Activated T-cell treated with anti-CD3 and anti-CD28 coated beads, Interleukin-2, amount 50 U/mL, for 72 hours (primary cell): Measurements from ENCODE around the gene MASP2. TPM values are rescaled to one million over a fixed set of nuclear protein-coding genes. Genes with fewer than 3 reads are reported as not detected.
"Not testable (repeated sequence)": the region's sequence is repeated elsewhere in the genome, so short reads cannot be mapped to it uniquely, and the experiment has no call there.

Source experiments
- ATAC-seq, 2 donors: fragments of 150-1000 bp; cut with Tn5 transposase; replicated peaks in 1 of 2; 2 replicates each; pipeline ENCODE4 v1.10.0; 2021; ENCODE audit warnings: moderate library complexity in 2 of 2, mild to moderate bottlenecking in 1 of 2
- DNase-seq, 2 donors: peaks; one replicate each; pipeline ENCODE4 v3.0.0; 2021 to 2022; ENCODE audit warnings: mixed read lengths in 1 of 2
- H3K27ac Mint-ChIP-seq: one replicate; pipeline ENCODE4 v1.8.0; 2022; ENCODE audit warnings: mild to moderate bottlenecking, moderate library complexity, mixed read lengths
- H3K27me3 Mint-ChIP-seq: one replicate; pipeline ENCODE4 v1.8.0; 2022; ENCODE audit warnings: low read depth, mixed read lengths
- H3K36me3 Mint-ChIP-seq, 2 donors: one replicate each; pipeline ENCODE4 v1.8.0; 2022; ENCODE audit warnings: mixed read lengths in 2 of 2, mild to moderate bottlenecking in 1 of 2; ENCODE audit not compliant: insufficient read depth in 2 of 2
- H3K4me1 Mint-ChIP-seq: one replicate; pipeline ENCODE4 v1.8.0; 2022; ENCODE audit warnings: low read depth, mixed read lengths
- H3K4me3 Mint-ChIP-seq, 2 donors: one replicate each; pipeline ENCODE4 v1.8.0; 2022; ENCODE audit warnings: mild to moderate bottlenecking in 2 of 2, mixed read lengths in 2 of 2, moderate library complexity in 2 of 2
- H3K9me3 Mint-ChIP-seq, 2 donors: one replicate each; pipeline ENCODE4 v1.8.0; 2022; ENCODE audit warnings: mixed read lengths in 2 of 2
- total RNA-seq, 2 donors: library from RNA; stranded (reverse); gene quantifications; one replicate each; pipeline ENCODE4 v1.2.3, GENCODE V29; 2022

The MASP2 gene
- total RNA-seq, 2 donors from 2014 or later: 0.19 to 0.56 TPM

- peaks cover 14 to 66% of the 10 kb centered on the region in 2 donors for H3K36me3 Mint-ChIP-seq
- peaks cover 34% of the 10 kb centered on the region for H3K4me1 Mint-ChIP-seq
- ATAC-seq: no peak
- no peak overlapping the region for H3K4me3 Mint-ChIP-seq
- DNase-seq: no peak
- no peak overlapping the region for H3K27ac Mint-ChIP-seq
- H3K27me3 Mint-ChIP-seq: no peaks in the 10 kb centered on the region
- H3K9me3 Mint-ChIP-seq: no peaks in the 10 kb centered on the region
Measured at GRCh38 chr1:11019971-11020370, 27.1 kb downstream of the MASP2 start.

- DNase-seq, H3K4me3 Mint-ChIP-seq, H3K27me3 Mint-ChIP-seq, H3K9me3 Mint-ChIP-seq, H3K27ac Mint-ChIP-seq, ATAC-seq: not testable (repeated sequence)
- peaks cover 16 to 67% of the 10 kb centered on the region in 2 donors for H3K36me3 Mint-ChIP-seq
- H3K4me1 Mint-ChIP-seq: peaks cover 40% of the 10 kb centered on the region
Measured at GRCh38 chr1:11019358-11019757, 27.7 kb downstream of the MASP2 start.

GRCh38 chr1:11013160-11013531, 33.9 kb downstream of the MASP2 start:
- H3K27me3 Mint-ChIP-seq: no peaks in the 10 kb centered on the region
- DNase-seq (no peak), ATAC-seq (peak; percentile 9)
- H3K9me3 Mint-ChIP-seq: no peaks in the 10 kb centered on the region
- peaks cover 36% of the 10 kb centered on the region for H3K4me1 Mint-ChIP-seq
- peak overlapping the region; percentile 79 to 92 for H3K4me3 Mint-ChIP-seq
- H3K27ac Mint-ChIP-seq: peak overlapping the region; percentile 96
- H3K36me3 Mint-ChIP-seq: peaks cover 6 to 29% of the 10 kb centered on the region in 2 donors

- Mint-ChIP-seq H3K27ac (peak within 1 kb of the TSS; percentile 100), H3K27me3 (no peaks in the 10 kb centered on the region), H3K9me3 (no peaks in the 10 kb centered on the region), H3K4me3 (peak within 1 kb of the TSS; percentile 79 to 92), H3K4me1 (peaks cover 34% of the 10 kb centered on the region), H3K36me3 (peaks cover 6 to 27% of the 10 kb centered on the region in 2 donors)
- ATAC-seq (peak; percentile 91), DNase-seq (peak; percentile 93 to 94)
Measured at GRCh38 chr1:11012260-11013159, 34.5 kb downstream of the MASP2 start, which contains the start of gene TARDBP. Gene TARDBP, plus strand, starts transcription at chr1:11012654. Its CDS starts 1,074 bp downstream, at chr1:11013728.

- Mint-ChIP-seq H3K4me3 (no peak overlapping the region), H3K27ac (no peak overlapping the region), H3K36me3 (no peaks in the 10 kb centered on the region), H3K9me3 (no peaks in the 10 kb centered on the region), H3K4me1 (no peaks in the 10 kb centered on the region), H3K27me3 (no peaks in the 10 kb centered on the region)
- ATAC-seq (no peak), DNase-seq (no peak)
Measured at GRCh38 chr1:11000526-11000925, 46.5 kb downstream of the MASP2 start.

- Mint-ChIP-seq H3K4me3 (no peak overlapping the region), H3K4me1 (no peaks in the 10 kb centered on the region)
- no peak for ATAC-seq
Measured at GRCh38 chr1:10996100-10996499, 50.9 kb downstream of the MASP2 start.

GRCh38 chr1:10992864-10993263, 54.2 kb downstream of the MASP2 start:
- Mint-ChIP-seq H3K4me3 (no peak overlapping the region), H3K4me1 (no peaks in the 10 kb centered on the region), H3K9me3 (no peaks in the 10 kb centered on the region), H3K36me3 (no peaks in the 10 kb centered on the region), H3K27ac (no peak overlapping the region), H3K27me3 (no peaks in the 10 kb centered on the region)
- ATAC-seq (no peak), DNase-seq (no peak)

More at GRCh38 chr1:10996100-10996499, 50.9 kb downstream of the MASP2 start:
- Mint-ChIP-seq H3K36me3 (no peaks in the 10 kb centered on the region), H3K27ac (no peak overlapping the region), H3K9me3 (no peaks in the 10 kb centered on the region), H3K27me3 (no peaks in the 10 kb centered on the region)
- no peak for DNase-seq

GRCh38 chr1:10992004-10992403, 55.0 kb downstream of the MASP2 start:
- not testable (repeated sequence) for H3K4me1 Mint-ChIP-seq, H3K9me3 Mint-ChIP-seq, H3K27me3 Mint-ChIP-seq, H3K36me3 Mint-ChIP-seq, H3K27ac Mint-ChIP-seq, DNase-seq, ATAC-seq, H3K4me3 Mint-ChIP-seq

GRCh38 chr1:10990828-10991227, 56.2 kb downstream of the MASP2 start:
- peaks cover 11% of the 10 kb centered on the region for H3K4me1 Mint-ChIP-seq
- no peaks in the 10 kb centered on the region for H3K9me3 Mint-ChIP-seq
- no peaks in the 10 kb centered on the region for H3K36me3 Mint-ChIP-seq
- H3K27ac Mint-ChIP-seq: no peak overlapping the region
- H3K27me3 Mint-ChIP-seq: no peaks in the 10 kb centered on the region
- no peak for DNase-seq
- no peak for ATAC-seq
- no peak overlapping the region for H3K4me3 Mint-ChIP-seq

- H3K36me3 Mint-ChIP-seq, H3K27ac Mint-ChIP-seq, ATAC-seq: not testable (repeated sequence)
Measured at GRCh38 chr1:10989920-10990516, 57.0 kb downstream of the MASP2 start.

GRCh38 chr1:10989095-10989494, 57.9 kb downstream of the MASP2 start:
- DNase-seq (no peak), ATAC-seq (no peak)
- peaks cover 18% of the 10 kb centered on the region for H3K4me1 Mint-ChIP-seq
- H3K27me3 Mint-ChIP-seq: no peaks in the 10 kb centered on the region
- no peak overlapping the region for H3K27ac Mint-ChIP-seq
- H3K9me3 Mint-ChIP-seq: no peaks in the 10 kb centered on the region
- no peak overlapping the region for H3K4me3 Mint-ChIP-seq
- no peaks in the 10 kb centered on the region for H3K36me3 Mint-ChIP-seq

More at GRCh38 chr1:10989920-10990516, 57.0 kb downstream of the MASP2 start:
- H3K27me3 Mint-ChIP-seq, H3K4me3 Mint-ChIP-seq, H3K9me3 Mint-ChIP-seq, DNase-seq: not testable (repeated sequence)
- peaks cover 18% of the 10 kb centered on the region for H3K4me1 Mint-ChIP-seq

GRCh38 chr1:10987840-10988417, 59.1 kb downstream of the MASP2 start:
- no peak for DNase-seq
- Mint-ChIP-seq H3K4me1 (peaks cover 18% of the 10 kb centered on the region), H3K27ac (no peak overlapping the region), H3K36me3 (no peaks in the 10 kb centered on the region), H3K9me3 (no peaks in the 10 kb centered on the region), H3K4me3 (no peak overlapping the region), H3K27me3 (no peaks in the 10 kb centered on the region)
- ATAC-seq: no peak

GRCh38 chr1:10986525-10986890, 60.5 kb downstream of the MASP2 start:
- no peak for DNase-seq
- peaks cover 18% of the 10 kb centered on the region for H3K4me1 Mint-ChIP-seq
- no peaks in the 10 kb centered on the region for H3K36me3 Mint-ChIP-seq
- H3K4me3 Mint-ChIP-seq: peak overlapping the region; percentile 9 to 20
- H3K9me3 Mint-ChIP-seq: no peaks in the 10 kb centered on the region
- no peak for ATAC-seq
- no peak overlapping the region for H3K27ac Mint-ChIP-seq
- peaks cover under 1% of the 10 kb centered on the region for H3K27me3 Mint-ChIP-seq
